NCI-H187 treated with DMSO at 0.1 percent for 48 hours (cell line): ENCODE results near the gene UBXN1.

Experiments used
- DNase-seq: peaks from one replicate; lab custom pipeline; 2025; lab: John Stamatoyannopoulos, UW

The UBXN1 gene

GRCh38 chr11:62645946-62646824 lies 32.7 kb downstream of the UBXN1 start, which contains the start of gene GANAB:
TSS of gene GANAB (minus strand) at chr11:62646613. CDS start at chr11:62646599, 14 bp downstream.
- peak; percentile 82 for DNase-seq

- DNase-seq: no peak
Observed at GRCh38 chr11:62645671-62645945, 33.3 kb downstream of the UBXN1 start.

GRCh38 chr11:62644220-62644619 lies 34.7 kb downstream of the UBXN1 start:
- no peak for DNase-seq

- no peak for DNase-seq
Observed at GRCh38 chr11:62632492-62632891, 46.4 kb downstream of the UBXN1 start.

- DNase-seq: no peak
Observed at GRCh38 chr11:62627713-62628112, 51.2 kb downstream of the UBXN1 start.
